ENCODE data around the gene GDPD2. TPM values are rescaled to one million over a fixed set of nuclear protein-coding genes. Genes with fewer than 3 reads are reported as not detected.
A peak's percentile ranks its signal among the peaks of the same experiment; 100 is the strongest.

Gene GDPD2
- total and polyA plus RNA-seq, 2 experiments from 2014 or later = not detected

DNA sequence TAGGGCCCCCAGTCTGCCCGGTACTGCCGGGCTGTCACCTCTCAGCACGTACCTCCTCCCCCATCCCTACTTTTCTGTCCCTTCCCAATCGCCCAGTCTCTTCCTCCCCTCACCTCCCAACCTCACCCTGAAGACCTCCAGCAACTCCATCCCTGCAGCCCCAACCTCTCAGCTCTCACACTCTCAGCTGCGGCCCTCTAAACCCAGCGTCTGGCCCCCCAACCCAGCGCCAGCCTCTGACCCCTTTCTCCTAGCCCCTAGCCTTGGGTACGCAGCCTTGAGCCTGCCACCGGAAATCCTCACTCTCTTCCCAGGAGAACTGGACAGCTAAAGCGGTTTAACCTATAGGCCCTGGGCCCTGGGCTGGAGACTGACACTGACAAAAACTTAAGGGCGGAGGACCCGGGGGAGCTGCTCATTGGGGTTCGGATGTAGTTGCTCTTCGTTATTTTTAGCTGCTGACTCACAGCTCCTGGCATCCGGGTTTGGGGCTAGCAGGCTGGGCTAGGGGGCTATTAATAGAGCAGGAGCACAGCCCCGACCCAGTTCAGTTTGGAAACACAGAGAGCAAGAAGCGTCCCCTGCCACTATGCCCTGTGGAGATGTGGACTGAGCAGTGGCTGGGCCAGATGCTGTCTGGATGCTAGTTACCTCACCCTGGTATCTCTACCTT, 11.9 kb downstream of the GDPD2 start:
- H3K4me2 ChIP-seq (ENCODE audit: unreplicated experiment) = peak overlapping the region; percentile 95
- peak overlapping the region; percentile 69 for H3K9ac ChIP-seq
- H2AFZ ChIP-seq = peak overlapping the region; percentile 100
- no peaks in the 10 kb centered on the region for H4K20me1 ChIP-seq (ENCODE audit: insufficient read depth)
- no peaks in the 10 kb centered on the region for H3K79me2 ChIP-seq (ENCODE audit: insufficient read depth)
- peaks cover 5% of the 10 kb centered on the region; the same call in 1 of the 2 replicates for H3K4me1 ChIP-seq (ENCODE audit: insufficient read depth)
- H3K27ac ChIP-seq = no peak overlapping the region
- DNase-seq = peak; percentile 30
- 33 to 67% methylated on average over 6 to 15 of the region's 17 CpGs for WGBS, 2 experiments (ENCODE audit: low coverage in 1 of 2, low lambda C conversion rate in 2 of 2, missing lambda C conversion rate in 2 of 2)
- no peak for TF ChIP-seq EZH2 (IDR thresholded peaks at IDR 0.05; ENCODE audit: insufficient read depth, poor library complexity, severe bottlenecking)
- TF ChIP-seq EZH2phosphoT487 (IDR thresholded peaks at IDR 0.05; ENCODE audit: insufficient read depth, low read depth) = no peak
- H3K9me3 ChIP-seq (ENCODE audit: low read depth) = no peaks in the 10 kb centered on the region
- in situ Hi-C loops (cut with MboI) = no loop called here
- no peaks in the 10 kb centered on the region for H3F3A ChIP-seq (ENCODE audit: insufficient read depth)
- no peaks in the 10 kb centered on the region for H3K27me3 ChIP-seq (replicated peaks; ENCODE audit: insufficient read depth)
- peak overlapping the region; percentile 94 for H3K4me3 ChIP-seq
- no peaks in the 10 kb centered on the region for H3K9me2 ChIP-seq (ENCODE audit: insufficient read depth)
- H3K36me3 ChIP-seq (ENCODE audit: low read depth) = no peaks in the 10 kb centered on the region

DNA sequence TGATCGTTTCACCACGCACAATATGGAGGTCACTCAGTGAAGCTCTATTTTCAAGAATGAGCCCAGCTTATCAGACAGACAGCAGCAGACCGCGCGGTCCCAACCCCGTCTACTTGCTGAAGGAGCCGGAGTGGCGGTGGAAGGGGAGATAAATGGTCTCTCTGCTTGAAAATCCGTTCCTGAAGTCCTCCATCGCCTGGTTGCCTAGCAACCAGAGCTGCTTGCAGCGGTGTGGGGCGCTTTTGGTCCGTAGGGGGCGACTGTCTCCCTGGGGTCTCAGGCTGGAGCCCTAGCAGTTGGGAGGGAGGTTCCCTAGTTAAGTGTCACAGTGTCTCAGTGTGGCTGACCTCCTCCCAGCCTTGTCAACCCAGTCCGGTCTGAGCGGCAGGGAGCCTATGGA, 13.2 kb downstream of the GDPD2 start:
- Histone ChIP-seq H3K36me3 (ENCODE audit: low read depth) (no peaks in the 10 kb centered on the region), H3K9me2 (ENCODE audit: insufficient read depth) (no peaks in the 10 kb centered on the region), H3K4me1 (ENCODE audit: insufficient read depth) (peaks cover 5% of the 10 kb centered on the region; the same call in 1 of the 2 replicates), H3K79me2 (ENCODE audit: insufficient read depth) (no peaks in the 10 kb centered on the region), H3K27ac (no peak overlapping the region), H3K9me3 (ENCODE audit: low read depth) (no peaks in the 10 kb centered on the region), H3K27me3 (replicated peaks; ENCODE audit: insufficient read depth) (no peaks in the 10 kb centered on the region), H2AFZ (no peak overlapping the region), H4K20me1 (ENCODE audit: insufficient read depth) (no peaks in the 10 kb centered on the region), H3F3A (ENCODE audit: insufficient read depth) (no peaks in the 10 kb centered on the region), H3K9ac (no peak overlapping the region), H3K4me2 (ENCODE audit: unreplicated experiment) (no peak overlapping the region), H3K4me3 (no peak overlapping the region)
- in situ Hi-C loops (cut with MboI) = no loop called here
- peak; percentile 27 for DNase-seq
- 31 to 36% methylated on average over 15 to 16 of the region's 16 CpGs for WGBS, 2 experiments (ENCODE audit: low coverage in 1 of 2, low lambda C conversion rate in 2 of 2, missing lambda C conversion rate in 2 of 2)
- TF ChIP-seq EZH2 (IDR thresholded peaks at IDR 0.05; ENCODE audit: insufficient read depth, poor library complexity, severe bottlenecking) (no peak), EZH2phosphoT487 (IDR thresholded peaks at IDR 0.05; ENCODE audit: insufficient read depth, low read depth) (no peak)

- no peak overlapping the region for H2AFZ ChIP-seq
- WGBS, 2 experiments (ENCODE audit: low coverage in 1 of 2, low lambda C conversion rate in 2 of 2, missing lambda C conversion rate in 2 of 2) = 14 to 17% methylated on average over 2 of the region's 2 CpGs
Measured at GRCh38 chrX:70437011-70437410, 13.9 kb downstream of the GDPD2 start.

DNA sequence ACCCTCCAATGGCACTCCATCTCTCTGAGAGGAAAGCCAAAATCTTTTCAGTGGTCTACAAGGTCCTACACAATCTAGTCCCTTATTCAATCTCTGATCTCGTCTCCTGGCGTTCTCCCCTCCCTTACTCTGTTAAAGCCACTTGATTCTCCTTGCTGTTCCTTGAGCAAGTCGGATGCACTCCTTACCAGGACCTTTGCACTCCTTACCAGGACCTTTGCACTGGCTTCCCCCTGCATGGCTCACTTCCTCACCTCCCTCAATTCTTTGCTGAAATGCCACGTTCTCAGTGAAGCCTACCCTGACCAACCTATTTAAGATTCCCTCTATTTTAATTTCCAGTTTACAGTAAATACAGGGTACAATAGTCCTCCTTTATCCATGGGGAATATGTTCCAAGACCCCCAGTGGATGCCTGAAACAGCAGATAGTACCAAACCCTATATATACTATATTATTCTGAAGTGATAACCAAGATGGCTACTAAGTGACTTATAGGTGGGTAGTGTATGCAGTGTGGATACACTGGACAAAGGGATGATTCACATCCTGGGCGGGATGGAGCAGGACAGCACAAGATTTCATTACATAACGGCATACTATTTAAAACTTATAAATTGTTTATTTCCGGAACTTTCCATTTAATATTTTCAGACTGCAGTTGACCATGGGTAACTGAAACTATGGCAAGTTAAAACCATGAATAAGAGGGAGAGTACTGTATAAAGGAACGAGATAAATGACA, 15.0 kb downstream of the GDPD2 start:
- H4K20me1 ChIP-seq (ENCODE audit: insufficient read depth) = no peaks in the 10 kb centered on the region
- no peaks in the 10 kb centered on the region for H3K36me3 ChIP-seq (ENCODE audit: low read depth)
- no peak overlapping the region for H3K9ac ChIP-seq
- TF ChIP-seq EZH2phosphoT487 (IDR thresholded peaks at IDR 0.05; ENCODE audit: insufficient read depth, low read depth) (no peak), EZH2 (IDR thresholded peaks at IDR 0.05; ENCODE audit: insufficient read depth, poor library complexity, severe bottlenecking) (no peak)
- no peaks in the 10 kb centered on the region for H3K27me3 ChIP-seq (replicated peaks; ENCODE audit: insufficient read depth)
- no peak overlapping the region for H3K27ac ChIP-seq
- peaks cover 5% of the 10 kb centered on the region; the same call in 1 of the 2 replicates for H3K4me1 ChIP-seq (ENCODE audit: insufficient read depth)
- H3K79me2 ChIP-seq (ENCODE audit: insufficient read depth) = no peaks in the 10 kb centered on the region
- no peak overlapping the region for H3K4me3 ChIP-seq
- H3K9me2 ChIP-seq (ENCODE audit: insufficient read depth) = no peaks in the 10 kb centered on the region
- H3K9me3 ChIP-seq (ENCODE audit: low read depth) = no peaks in the 10 kb centered on the region
- no peak overlapping the region for H2AFZ ChIP-seq
- DNase-seq = no peak
- 70 to 78% methylated on average over 8 of the region's 8 CpGs for WGBS, 2 experiments (ENCODE audit: low coverage in 1 of 2, low lambda C conversion rate in 2 of 2, missing lambda C conversion rate in 2 of 2)
- no peaks in the 10 kb centered on the region for H3F3A ChIP-seq (ENCODE audit: insufficient read depth)
- in situ Hi-C loops (cut with MboI) = no loop called here
- H3K4me2 ChIP-seq (ENCODE audit: unreplicated experiment) = no peak overlapping the region

More at GRCh38 chrX:70437011-70437410, 13.9 kb downstream of the GDPD2 start:
- Histone ChIP-seq H3K4me2 (ENCODE audit: unreplicated experiment) (no peak overlapping the region), H3K9me2 (ENCODE audit: insufficient read depth) (no peaks in the 10 kb centered on the region), H3K9ac (no peak overlapping the region), H3K4me1 (ENCODE audit: insufficient read depth) (peaks cover 5% of the 10 kb centered on the region; the same call in 1 of the 2 replicates), H3K79me2 (ENCODE audit: insufficient read depth) (no peaks in the 10 kb centered on the region), H4K20me1 (ENCODE audit: insufficient read depth) (no peaks in the 10 kb centered on the region), H3K9me3 (ENCODE audit: low read depth) (no peaks in the 10 kb centered on the region), H3K27ac (no peak overlapping the region), H3K36me3 (ENCODE audit: low read depth) (no peaks in the 10 kb centered on the region), H3K27me3 (replicated peaks; ENCODE audit: insufficient read depth) (no peaks in the 10 kb centered on the region), H3F3A (ENCODE audit: insufficient read depth) (no peaks in the 10 kb centered on the region), H3K4me3 (no peak overlapping the region)
- in situ Hi-C loops (cut with MboI) = no loop called here
- TF ChIP-seq EZH2 (IDR thresholded peaks at IDR 0.05; ENCODE audit: insufficient read depth, poor library complexity, severe bottlenecking) (no peak), EZH2phosphoT487 (IDR thresholded peaks at IDR 0.05; ENCODE audit: insufficient read depth, low read depth) (no peak)
- peak; percentile 20 for DNase-seq
